ENCODE results near the gene ARHGAP18.

DNA sequence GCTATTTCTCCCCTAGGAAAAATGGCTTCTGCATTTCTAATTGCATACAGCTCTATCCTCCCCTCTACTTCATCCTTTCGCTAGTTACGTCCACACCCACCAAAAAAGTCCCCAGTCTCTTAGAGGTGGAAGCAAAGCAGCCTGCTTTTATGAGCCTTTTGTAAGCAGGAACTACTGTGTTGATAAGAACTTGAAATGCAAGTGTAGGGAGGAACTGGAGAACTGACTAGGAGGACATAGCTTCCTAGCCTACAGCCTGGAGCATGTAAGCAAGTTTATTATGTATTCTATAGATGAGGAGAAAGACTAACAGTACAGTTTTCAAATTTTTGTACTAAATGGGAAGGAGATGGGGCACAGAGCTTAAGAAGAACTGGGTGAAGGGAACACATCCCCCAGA lies 10.3 kb downstream of the ARHGAP18 start:
- TF ChIP-seq EP300 (IDR thresholded peaks at IDR 0.05; ENCODE audit: borderline replicate concordance): no peak
- TF ChIP-seq CEBPB (IDR thresholded peaks at IDR 0.05): no peak
- no peak for TF ChIP-seq ZBTB7A (IDR thresholded peaks at IDR 0.05; ENCODE audit: low read depth)
- TF ChIP-seq EGR1 (IDR thresholded peaks at IDR 0.05): no peak
- TF ChIP-seq YY1 (IDR thresholded peaks at IDR 0.05; ENCODE audit: low read depth): no peak
- TF ChIP-seq, protein P1, sequence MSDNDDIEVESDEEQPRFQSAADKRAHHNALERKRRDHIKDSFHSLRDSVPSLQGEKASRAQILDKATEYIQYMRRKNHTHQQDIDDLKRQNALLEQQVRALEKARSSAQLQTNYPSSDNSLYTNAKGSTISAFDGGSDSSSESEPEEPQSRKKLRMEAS (IDR thresholded peaks at IDR 0.05): no peak
- no peak for TF ChIP-seq TEAD4 (IDR thresholded peaks at IDR 0.05)
- TF ChIP-seq, protein P2, sequence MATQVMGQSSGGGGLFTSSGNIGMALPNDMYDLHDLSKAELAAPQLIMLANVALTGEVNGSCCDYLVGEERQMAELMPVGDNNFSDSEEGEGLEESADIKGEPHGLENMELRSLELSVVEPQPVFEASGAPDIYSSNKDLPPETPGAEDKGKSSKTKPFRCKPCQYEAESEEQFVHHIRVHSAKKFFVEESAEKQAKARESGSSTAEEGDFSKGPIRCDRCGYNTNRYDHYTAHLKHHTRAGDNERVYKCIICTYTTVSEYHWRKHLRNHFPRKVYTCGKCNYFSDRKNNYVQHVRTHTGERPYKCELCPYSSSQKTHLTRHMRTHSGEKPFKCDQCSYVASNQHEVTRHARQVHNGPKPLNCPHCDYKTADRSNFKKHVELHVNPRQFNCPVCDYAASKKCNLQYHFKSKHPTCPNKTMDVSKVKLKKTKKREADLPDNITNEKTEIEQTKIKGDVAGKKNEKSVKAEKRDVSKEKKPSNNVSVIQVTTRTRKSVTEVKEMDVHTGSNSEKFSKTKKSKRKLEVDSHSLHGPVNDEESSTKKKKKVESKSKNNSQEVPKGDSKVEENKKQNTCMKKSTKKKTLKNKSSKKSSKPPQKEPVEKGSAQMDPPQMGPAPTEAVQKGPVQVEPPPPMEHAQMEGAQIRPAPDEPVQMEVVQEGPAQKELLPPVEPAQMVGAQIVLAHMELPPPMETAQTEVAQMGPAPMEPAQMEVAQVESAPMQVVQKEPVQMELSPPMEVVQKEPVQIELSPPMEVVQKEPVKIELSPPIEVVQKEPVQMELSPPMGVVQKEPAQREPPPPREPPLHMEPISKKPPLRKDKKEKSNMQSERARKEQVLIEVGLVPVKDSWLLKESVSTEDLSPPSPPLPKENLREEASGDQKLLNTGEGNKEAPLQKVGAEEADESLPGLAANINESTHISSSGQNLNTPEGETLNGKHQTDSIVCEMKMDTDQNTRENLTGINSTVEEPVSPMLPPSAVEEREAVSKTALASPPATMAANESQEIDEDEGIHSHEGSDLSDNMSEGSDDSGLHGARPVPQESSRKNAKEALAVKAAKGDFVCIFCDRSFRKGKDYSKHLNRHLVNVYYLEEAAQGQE (IDR thresholded peaks at IDR 0.05; ENCODE audit: low read depth): no peak
- no peak for TF ChIP-seq TCF12 (IDR thresholded peaks at IDR 0.05; ENCODE audit: low read depth)
- TF ChIP-seq NFIC (IDR thresholded peaks at IDR 0.05): no peak
- TF ChIP-seq FOXM1 (IDR thresholded peaks at IDR 0.05; ENCODE audit: borderline replicate concordance, low read depth): no peak
- TF ChIP-seq CREB1 (IDR thresholded peaks at IDR 0.05; ENCODE audit: low read depth): no peak
